NCI-H2029 treated with DMSO at 0.1 percent for 48 hours (cell line): ENCODE results near the gene NFATC1.
"Not testable (repeated sequence)": the region's sequence is repeated elsewhere in the genome, so short reads cannot be mapped to it uniquely, and the experiment has no call there.

ENCODE experiments used
- DNase-seq: peaks from one replicate; lab custom pipeline; 2025; lab: John Stamatoyannopoulos, UW

The NFATC1 gene

DNA sequence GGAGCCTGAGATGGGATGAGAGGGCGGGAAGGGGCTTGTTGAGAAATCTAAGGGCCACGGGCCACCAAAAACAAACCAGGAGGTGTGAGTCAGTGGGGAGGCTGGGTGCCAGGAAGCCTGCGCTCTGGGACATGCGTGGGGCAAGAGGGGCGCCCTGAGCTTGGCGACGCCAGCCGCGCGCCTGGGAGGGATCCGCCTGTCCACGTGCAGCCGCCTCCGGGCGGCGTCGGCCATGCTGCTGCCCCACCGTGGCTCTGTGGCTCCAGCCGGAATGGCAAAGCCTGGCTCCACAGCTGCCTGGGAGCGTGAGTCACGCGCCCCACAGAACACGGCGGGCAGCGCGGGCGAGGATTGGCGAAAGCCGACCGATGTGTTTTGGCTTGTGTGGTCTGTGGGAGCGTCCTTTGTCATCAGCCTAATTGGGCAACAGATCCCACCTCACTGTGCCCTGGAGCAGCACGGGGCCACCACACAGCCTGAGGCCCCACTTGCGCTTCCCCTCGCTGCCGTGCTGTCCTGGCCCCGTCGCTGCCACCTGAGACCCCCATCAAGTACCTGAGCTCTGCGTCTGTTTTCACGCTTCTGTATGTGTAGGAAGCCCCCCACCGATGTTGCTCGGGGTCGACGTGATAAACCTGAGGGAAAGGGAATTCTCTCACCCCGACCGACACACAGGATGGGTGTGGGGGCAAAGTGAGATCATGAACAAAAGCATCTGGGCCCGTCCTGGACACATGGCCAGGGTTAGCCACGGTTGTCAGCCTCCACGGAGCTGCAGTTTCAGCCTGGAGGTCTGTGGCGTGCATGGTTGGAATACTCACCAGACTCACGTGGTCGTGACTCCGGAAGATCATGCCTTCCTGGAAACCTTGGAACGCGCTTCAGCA, 80.5 kb downstream of the NFATC1 start:
- no peak for DNase-seq

DNA sequence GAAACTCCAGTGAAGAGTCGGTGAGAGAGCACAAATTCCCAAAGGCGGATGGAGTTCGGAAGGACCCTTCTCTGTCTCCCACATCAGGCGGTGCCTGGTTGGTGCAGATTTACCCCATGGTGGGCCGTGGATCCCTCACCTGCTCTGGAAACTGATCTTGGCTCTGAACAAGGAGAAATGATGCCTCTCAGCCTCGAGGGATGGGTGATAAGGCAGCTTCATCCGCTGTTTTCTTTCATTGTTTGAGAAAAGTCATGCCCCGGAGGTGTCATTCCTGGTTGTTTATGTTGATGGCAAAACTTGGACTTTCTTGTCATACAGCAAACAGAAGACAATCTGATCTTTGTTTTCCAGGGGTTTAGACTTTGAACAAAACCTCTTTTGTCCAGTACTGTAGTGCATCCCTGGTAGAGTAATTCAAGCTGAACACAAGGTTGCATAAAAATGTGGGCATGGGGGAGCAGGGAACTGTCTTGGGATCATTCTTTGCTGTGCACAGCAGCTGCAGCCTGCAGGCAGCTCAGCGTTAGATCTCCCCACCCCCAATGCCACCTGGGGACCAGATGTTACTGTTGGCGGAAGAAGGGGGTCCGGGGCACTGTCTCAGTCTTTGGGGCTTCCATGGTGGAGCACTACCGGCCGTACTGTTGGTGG, 81.3 kb downstream of the NFATC1 start:
- no peak for DNase-seq

DNA sequence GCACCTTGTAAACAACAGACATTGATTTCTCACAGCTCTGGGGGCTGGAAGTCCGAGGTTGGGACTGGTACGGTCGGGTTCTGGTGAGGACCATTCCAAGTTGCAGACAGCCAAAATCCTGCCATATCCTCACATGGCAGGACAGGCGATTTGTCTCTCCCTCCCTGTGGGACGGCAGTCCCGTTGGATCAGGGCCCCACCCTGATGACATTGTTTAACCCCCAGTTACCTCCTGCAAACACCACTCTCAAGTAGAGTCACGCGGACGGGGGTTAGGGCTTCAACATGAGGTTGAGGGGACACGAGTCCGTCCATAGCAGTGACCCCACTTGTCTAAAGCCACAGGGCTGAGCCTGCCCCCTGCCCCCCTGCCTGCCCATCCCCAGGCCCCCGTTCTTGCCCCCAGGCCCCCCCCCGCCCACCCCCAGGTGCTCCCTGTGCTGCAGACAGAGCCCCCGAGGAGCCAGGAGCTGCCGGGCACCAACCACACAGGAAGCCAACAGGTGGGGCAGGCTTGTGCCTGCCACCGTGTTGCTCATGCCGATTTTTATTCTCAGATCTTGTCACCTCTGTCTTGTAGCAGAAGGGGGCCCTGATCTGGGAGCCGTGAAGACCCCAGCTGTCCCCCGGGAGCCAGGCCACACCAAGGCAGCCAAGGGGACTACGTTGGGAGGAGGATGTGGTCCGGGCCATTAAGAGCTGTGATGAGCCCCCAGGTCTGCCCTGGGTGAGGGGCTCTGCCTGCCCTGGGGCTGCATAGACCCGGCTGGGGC, 82.2 kb downstream of the NFATC1 start:
- DNase-seq: no peak

DNA sequence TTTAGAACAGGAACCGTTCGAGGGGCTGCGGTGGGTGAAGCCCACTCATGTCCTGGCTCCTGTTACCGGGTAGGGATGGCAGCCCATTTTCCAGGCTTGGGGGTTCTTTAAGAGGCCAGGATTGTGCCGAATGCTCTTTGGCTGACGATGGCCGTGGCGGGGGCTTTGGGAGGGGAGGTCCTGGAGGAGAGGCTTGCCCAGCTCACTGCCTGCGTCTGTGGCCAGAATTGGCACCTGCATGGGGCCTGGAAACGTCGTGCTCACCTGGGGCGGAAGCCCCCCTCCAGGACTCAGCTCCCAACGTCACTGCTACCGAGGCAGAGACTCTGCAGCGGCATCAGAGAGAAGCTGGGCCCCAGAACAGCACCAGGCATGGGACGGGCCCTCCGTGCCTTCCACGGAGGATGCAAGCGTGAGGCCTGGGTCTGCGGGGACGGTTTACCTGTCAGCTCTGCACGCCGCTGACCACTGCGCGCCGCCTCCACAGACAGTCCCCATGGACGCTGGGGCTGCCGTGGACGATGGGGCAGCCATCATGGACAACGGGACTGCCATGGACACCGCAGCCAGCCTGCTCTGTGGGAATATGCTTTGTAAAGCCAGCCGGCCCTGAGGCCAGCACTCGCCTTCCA, 82.9 kb downstream of the NFATC1 start:
- no peak for DNase-seq

DNA sequence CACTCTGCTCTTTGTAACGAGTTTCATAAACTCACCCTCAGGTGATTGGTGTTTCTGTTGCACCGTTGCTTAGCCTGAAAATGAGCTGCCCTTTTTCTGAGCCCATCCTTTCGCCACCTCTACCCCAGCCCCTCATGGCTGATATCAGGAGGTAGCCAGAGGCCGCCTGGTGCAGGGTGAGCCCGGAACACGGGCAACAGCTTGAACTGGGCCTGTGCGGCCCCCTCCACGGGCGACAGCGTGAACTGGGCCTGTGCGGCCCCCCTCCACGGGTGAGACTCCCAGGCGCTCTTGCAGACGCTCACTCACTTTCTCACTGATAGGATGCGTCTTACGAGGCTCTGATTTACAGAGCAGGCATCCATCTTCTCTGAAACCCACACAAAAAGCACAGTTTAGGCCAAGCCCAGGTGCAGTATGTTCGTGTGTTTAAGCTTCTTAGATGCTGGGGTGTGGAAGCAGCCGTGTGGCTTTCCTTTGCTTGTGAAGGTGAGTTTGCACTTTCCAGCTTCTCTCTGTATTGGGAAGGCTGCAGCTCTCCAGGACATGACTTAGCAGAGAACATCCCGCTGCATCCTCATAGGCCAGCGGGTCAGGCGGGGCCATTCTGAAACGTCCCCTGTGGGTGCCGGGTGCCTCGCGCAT, 83.5 kb downstream of the NFATC1 start:
- DNase-seq: no peak

DNA sequence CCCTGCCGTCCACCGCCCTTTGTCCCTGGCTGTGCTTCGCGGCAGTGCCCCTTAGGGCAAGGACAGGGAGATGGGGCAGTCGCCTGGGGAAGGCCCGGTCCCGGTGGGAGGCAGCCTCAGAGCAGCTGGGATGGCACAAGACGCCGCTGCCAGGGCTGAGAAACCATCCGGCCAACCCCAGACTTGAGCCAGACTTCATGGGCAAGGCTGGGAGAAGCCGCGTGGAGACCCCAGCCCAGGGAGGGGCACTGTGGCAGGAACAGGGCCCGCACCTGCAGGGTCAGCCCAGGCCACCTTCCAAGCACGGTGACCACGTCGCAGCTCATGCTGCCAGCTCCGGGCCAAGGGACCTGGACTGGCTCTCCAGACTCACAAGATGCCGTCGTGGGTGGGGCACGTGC, 84.0 kb downstream of the NFATC1 start:
- DNase-seq: no peak

DNA sequence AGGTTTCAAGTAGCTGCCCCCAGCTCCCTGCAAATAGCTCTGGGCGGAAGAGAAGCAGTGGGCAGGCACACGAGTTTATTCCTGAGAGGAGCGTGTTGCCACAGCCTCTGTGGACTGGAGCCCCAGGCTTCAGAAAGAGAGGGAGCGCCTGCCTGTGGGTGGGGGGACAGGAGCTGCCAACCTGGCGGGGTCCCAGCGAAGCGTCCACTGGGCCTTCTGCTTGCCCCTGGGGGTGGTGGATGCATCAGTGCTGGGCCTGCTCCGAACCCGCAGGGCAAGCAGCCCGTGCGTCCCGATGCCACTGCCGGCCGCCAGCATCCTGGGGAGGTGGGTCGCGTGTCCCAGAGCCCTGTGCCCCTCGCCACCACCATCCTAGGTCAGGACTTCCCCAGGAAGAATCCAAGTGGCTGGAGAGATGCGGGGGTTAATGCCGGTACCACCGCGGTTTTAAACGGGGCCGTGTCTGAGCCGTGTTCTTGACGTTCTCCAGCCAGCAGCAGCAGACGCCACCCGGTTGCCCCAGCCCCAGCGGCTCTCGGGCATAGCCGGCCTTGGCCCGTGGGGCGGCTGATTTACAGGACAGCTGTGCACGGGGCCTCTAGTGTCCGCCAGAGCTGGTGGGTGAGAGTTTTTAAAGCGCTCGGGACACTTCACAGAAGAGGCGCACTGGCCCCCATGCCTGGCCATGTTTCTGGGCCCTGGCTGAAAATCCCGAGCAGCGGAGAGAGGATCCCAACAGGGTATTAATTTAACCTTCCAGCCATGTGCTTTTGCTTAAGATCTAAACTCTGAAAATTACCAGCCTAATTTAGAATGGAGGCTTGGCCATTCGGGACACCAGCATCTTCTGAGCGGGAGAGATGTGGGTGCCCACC, 84.7 kb downstream of the NFATC1 start:
- no peak for DNase-seq

DNA sequence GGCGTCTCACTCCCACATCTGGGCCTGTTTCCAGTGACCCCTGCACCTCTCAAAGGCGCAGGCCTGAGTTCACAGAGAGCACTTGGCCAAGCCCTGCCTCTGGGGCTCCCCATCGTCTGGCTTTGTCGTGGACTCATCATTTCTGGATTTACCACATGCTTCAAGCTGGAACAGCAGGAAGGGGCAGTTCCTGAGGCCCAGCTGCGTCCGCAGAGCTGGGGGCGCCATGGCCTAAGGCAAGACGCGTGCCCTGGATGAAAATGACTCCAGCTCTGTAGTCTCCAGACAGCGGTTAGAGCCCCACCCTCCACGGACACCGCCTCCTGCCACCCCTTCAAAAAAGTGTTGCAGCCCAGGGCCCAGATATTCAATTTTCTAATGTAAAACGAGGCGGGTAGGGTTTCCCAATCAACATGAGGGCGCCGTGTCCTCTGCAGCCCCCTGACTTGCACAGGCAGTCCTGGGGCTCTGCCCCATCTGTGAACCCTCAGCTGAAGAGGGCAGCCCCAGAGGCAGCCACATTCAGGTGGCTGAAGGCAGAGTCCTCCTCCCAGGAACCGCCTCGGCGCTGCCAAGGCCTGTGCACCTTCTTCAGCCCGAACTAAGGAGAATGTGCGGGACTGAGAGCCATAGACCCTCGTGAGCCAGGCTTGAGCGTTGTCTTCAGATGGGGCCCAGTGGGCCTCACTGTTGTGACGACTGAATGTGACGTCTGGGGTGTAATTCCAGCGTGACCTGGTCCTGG, 85.5 kb downstream of the NFATC1 start:
- no peak for DNase-seq

DNA sequence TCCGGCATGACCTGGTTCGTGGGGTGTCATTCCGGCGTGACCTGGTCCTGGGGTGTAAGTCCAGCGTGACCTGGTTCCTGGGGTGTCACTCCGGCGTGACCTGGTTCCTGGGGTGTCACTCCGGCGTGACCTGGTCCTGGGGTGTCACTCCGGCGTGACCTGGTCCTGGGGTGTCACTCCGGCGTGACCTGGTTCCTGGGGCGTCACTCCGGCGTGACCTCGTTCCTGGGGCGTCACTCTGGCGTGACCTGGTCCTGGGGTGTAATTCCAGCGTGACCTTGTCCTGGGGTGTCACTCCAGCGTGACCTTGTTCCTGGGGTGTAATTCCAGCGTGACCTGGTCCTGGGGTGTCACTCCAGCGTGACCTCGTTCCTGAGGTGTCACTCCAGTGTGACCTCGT, 87.7 kb downstream of the NFATC1 start:
- DNase-seq: not testable (repeated sequence)

DNA sequence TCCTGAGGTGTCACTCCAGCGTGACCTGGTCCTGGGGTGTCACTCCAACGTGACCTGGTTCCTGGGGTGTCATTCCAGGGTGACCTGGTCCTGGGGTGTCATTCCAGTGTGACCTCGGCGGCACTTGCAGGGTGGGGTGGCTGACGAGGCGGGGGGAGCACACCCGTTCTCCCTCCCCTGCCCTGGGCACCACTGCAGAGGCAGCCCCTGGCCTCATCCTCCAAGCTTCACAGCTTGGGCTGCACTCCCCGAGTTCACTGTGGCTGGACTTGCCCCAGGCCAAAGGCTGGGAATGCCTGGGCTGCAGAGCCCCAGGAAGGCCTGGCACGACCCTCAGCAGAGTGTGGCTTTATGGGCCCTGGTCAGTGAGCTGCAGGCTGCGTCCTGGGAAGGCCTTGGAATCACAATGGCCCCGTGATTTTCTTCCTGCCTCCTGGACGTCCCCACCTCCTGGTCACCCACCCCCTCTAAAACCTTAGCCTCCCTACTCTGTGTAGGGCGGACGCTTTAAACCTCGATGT, 88.3 kb downstream of the NFATC1 start:
- no peak for DNase-seq

DNA sequence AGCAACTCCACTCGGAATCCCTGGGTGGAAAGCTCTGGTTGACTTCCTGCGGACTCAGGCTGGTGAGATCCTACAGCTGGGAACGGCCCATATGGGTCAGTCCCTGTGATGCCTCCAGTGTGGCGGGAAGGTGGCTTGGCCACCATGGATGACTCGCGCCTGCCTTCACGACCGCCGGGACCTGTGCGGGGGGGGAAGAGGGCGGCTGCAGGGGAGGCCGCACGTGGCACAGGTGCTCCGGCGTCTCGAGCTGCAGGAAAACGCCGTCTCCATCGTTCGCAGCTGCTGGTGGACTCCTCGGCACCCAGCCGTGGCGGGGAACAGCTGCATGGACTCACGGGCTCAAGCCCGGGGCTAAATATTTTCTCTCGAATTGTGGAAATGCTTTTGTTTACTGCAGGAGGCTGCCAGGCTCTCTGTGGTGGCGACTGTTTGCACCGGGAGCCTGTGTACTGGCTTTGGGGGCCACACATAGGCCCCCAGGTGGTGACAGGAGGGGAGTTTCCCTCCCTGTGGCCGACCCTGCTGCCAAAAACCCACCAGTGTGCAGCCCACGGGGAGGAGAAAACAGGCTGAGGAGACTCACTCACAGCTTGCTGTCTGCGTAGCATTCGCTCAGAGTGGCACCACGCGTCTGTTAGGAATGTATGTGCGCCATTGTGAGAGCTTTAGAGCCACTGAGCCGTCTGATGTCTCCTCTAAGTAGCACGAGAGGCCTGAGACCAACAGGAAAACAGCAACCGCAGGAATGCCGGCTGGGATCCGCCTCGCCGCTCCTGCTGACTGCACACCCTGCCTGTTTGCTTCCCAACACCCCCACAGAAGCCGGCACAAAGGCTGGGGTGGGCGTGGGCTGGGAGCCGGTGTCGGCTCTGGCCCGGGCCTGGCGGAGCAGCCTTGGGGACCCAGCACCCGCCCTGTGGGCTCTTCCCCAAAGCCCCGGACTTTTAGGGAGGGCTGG, 89.2 kb downstream of the NFATC1 start:
- no peak for DNase-seq

DNA sequence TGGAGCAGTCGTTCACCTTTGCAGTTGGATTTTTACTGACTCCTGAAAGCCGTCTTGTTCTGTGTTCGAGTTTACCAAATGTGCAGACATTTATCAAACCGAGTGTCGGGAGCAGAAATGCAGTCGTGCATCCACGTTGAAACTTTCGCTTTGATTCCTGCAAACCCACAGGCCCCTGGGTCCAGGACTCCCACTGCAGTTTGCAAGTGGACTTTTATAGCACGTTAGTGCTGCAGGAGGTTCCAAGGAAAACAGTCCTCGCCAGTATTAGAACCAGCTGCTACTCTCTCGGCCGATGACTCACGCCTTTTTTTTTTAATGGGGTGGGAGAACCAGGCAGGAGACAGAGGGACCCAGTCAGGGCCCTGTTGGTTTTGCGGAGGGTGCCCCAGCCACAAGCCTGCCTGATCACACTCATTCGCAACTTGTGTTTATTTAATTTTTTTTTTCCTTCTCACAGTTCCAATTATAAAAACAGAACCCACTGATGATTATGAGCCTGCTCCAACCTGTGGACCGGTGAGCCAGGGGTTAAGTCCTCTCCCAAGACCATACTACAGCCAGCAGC, 90.1 kb downstream of the NFATC1 start:
- DNase-seq: no peak

DNA sequence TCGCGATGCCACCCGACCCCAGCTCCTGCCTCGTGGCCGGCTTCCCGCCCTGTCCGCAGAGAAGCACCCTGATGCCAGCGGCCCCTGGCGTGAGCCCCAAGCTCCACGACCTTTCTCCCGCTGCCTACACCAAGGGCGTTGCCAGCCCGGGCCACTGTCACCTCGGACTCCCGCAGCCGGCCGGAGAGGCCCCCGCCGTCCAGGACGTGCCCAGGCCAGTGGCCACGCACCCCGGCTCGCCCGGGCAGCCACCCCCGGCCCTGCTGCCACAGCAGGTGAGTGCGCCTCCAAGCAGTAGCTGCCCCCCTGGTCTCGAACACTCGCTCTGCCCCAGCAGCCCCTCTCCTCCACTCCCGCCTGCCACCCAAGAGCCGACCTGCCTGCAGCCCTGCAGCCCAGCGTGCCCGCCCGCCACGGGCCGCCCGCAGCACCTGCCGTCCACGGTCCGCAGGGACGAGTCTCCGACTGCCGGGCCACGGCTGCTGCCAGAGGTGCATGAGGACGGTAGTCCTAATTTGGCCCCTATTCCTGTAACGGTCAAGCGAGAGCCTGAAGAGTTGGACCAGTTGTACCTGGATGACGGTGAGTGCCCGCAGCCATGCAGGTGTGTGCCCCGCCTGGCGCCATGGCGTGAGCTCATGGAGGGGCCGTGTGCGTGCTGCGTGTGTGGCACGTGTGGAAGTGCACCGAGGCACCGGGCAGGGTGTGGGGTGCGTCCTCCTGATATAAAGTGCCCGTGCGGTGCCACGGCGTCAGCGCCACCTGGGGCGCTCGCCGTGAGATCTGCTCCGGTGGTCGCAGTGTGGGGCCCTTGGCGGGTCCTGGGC, 90.8 kb downstream of the NFATC1 start:
- no peak for DNase-seq

DNA sequence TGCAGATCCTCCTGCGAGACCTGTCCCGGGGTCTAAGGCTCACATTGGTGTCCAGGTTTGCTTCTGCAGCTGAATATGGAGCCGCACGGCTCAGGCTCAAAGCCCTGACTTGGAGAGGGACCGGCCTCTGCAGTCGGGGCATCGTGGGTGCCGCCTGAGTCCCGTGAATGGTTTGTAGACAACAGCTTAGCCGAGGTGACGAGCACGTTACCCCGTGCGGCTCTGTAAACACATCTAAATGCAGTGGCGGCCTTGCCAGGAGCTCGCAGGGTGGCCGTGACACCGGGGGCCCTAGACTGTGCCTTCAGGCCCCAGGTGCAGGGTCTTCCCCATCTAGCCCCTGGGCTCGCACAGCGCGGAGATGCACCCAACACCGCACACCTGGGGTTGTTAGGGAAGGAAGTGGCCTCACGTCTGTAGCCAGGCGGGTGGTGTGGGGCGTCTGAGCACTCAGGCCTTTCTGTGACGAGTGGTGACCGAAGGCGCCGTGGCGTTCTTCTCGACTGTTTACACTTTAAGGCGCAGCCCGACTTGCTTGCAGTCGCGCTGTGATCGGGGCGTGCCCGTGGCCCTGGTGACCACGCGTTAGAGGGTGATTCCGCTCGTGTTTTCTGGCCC, 91.6 kb downstream of the NFATC1 start:
- DNase-seq: no peak

DNA sequence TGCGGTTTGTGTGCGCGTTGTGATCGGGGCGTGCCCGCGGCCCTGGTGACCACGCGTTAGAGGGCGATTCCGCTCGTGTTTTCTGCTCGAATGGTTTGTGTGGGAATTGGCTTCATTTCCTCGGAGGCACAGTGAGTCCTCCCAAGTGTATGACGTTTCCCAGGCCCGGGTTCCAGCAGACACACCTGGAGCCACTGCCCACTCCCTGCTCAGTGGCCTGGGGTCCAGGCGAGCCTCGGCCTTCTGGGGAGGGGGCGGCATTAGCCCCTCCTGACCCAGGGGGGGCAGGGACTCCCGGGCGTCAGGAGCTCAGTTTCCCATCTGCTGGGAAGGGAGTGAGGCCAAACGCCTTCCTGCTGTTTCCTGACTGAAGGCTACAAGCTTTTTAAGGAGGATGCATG, 92.1 kb downstream of the NFATC1 start:
- no peak for DNase-seq

DNA sequence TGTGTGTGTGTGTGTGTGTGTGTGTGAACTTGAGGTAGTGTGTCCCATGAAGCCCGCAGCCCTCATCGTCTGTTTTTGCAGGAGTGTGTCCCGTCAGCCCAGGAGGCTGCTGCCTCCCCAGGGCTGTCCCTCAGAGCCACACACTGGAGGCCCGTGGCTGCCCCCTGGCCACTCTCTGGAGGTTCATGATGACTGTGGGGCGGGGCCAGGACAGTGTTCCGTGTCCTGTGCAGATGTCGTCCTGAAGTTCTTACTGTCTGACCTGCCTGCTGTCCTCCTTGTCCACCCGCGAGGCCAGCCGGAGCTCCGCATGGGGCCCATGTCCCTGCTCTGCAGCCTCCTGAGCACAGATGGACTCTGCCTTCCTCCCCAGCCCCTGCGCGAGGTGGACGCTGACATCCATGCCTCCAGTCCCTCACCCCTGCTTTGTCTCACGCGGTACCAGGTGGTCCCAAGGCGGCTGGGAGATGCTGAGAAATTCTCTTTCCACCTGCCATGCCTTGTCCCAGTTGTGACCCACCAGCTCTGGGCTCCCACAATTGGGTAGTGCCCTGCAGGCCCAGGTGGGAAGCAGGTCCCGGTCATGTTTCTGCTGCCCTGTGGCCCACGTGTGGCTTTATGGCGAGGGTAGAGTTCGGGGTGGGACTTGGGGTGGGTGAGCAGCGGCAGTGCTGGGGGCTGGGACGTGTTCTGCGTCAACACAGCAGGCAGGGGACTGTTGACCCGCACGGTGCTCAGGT, 92.8 kb downstream of the NFATC1 start:
- DNase-seq: no peak
